GM12878 (cell line): ENCODE data around the gene DNAJC12. TPM values are rescaled to one million over a fixed set of nuclear protein-coding genes. Genes with fewer than 3 reads are reported as not detected.

Source experiments
- BCL11A ChIP-seq: IDR thresholded peaks from 2 replicates; pipeline ENCODE4 v1.6.1; 2011; ENCODE audit warnings: low read depth, low read length
- BHLHE40 ChIP-seq, 2 experiments: fragments of 450-650 bp in 1 of 2; IDR thresholded peaks; 2 replicates each; pipeline ENCODE4 v1.6.1; 2011 to 2017; ENCODE audit warnings: low read depth in 2 of 2, borderline replicate concordance in 1 of 2, improper control_type of control experiment in 1 of 2, low read length in 1 of 2, mild to moderate bottlenecking in 1 of 2
- CREM ChIP-seq: IDR thresholded peaks from 2 replicates; pipeline ENCODE4 v1.6.1; 2014; ENCODE audit warnings: antibody characterized with exemption, low read depth
- ESRRA ChIP-seq: IDR thresholded peaks from 2 replicates; pipeline ENCODE4 v1.6.1; 2012; ENCODE audit warnings: mild to moderate bottlenecking, low read length, improper control_type of control experiment
- ETV6 ChIP-seq, 2 experiments: fragments of 450-650 bp in 1 of 2; IDR thresholded peaks in 1 of 2; conservative IDR thresholded peaks in 1 of 2; 2 replicates each; pipeline ENCODE4 v1.6.1; 2014; ENCODE audit warnings: antibody characterized with exemption in 1 of 2, borderline replicate concordance in 1 of 2, low read depth in 1 of 2, mild to moderate bottlenecking in 1 of 2, moderate library complexity in 1 of 2
- IKZF1 ChIP-seq: fragments of 450-650 bp; conservative IDR thresholded peaks from 2 replicates; pipeline ENCODE4 v1.6.1; 2017; ENCODE audit warnings: antibody characterized with exemption, mild to moderate bottlenecking
- NFYA ChIP-seq: IDR thresholded peaks from 2 replicates; pipeline ENCODE4 v1.6.1; 2011; ENCODE audit warnings: low read depth, mild to moderate bottlenecking, low read length, improper control_type of control experiment, borderline replicate concordance
- PML ChIP-seq: IDR thresholded peaks from 2 replicates; pipeline ENCODE4 v1.6.1; 2012; ENCODE audit warnings: low read length, inconsistent platforms
- POLR2A ChIP-seq: IDR thresholded peaks from 2 replicates; pipeline ENCODE4 v1.6.1; 2011; ENCODE audit warnings: low read depth, mild to moderate bottlenecking, low read length
- RB1 ChIP-seq: fragments of 450-650 bp; formaldehyde crosslinking; IDR thresholded peaks from 2 replicates; pipeline ENCODE4 v1.6.1; 2017; ENCODE audit warnings: mild to moderate bottlenecking, borderline replicate concordance
- RELA ChIP-seq: fragments of 450-650 bp; IDR thresholded peaks from 2 replicates; pipeline ENCODE4 v1.8.0; 2014; ENCODE audit warnings: borderline replicate concordance; ENCODE audit not compliant: partially characterized antibody
- SMAD1 ChIP-seq: fragments of 450-650 bp; IDR thresholded peaks from 2 replicates; pipeline ENCODE4 v1.6.1; 2018; ENCODE audit warnings: mild to moderate bottlenecking, low read depth; ENCODE audit not compliant: partially characterized antibody
- SP1 ChIP-seq: IDR thresholded peaks from one replicate; pipeline ENCODE4 v1.6.1; 2011; ENCODE audit warnings: low read depth, low read length
- TBL1XR1 ChIP-seq: IDR thresholded peaks from 2 replicates; pipeline ENCODE4 v1.6.1; 2012; ENCODE audit warnings: low read depth, low read length, improper control_type of control experiment
- ZNF207 ChIP-seq: fragments of 450-650 bp; IDR thresholded peaks from 2 replicates; pipeline ENCODE4 v1.6.1; 2014; ENCODE audit warnings: antibody characterized with exemption, mild to moderate bottlenecking, borderline replicate concordance
- ZNF274 ChIP-seq: IDR thresholded peaks from one replicate; pipeline ENCODE4 v1.8.0; 2011; ENCODE audit not compliant: insufficient read length, insufficient read depth
- ZNF622 ChIP-seq: fragments of 450-650 bp; IDR thresholded peaks from 2 replicates; pipeline ENCODE4 v1.6.1; 2017; ENCODE audit warnings: mild to moderate bottlenecking, inconsistent platforms
- polyA plus RNA-seq, 11 experiments: library from polyadenylated mRNA; depleted of rRNA in 4 of 11; unstranded in 6 of 11; stranded (reverse) in 5 of 11; fragments of >200 nt; fragmentation: Nextera tagmentation in 4 of 11; fragmentation: Illumina TruSeq in 1 of 11; extraction: Ambion mirVana in 4 of 11; extraction: Trizol in 1 of 11; gene quantifications; 1 replicate in 1 of 11; 2 replicates in 10 of 11; pipeline versions ENCODE4 v1.2.1 to v1.2.3, GENCODE V29; 2011 to 2016; ENCODE audit warnings: inconsistent platforms in 2 of 11, missing spikeins in 2 of 11, low read depth in 1 of 11
- total RNA-seq, 4 experiments: library from RNA; depleted of rRNA in 3 of 4; stranded (reverse); fragments of >200 nt in 3 of 4; fragmentation: Illumina TruSeq in 1 of 4; extraction: Trizol in 1 of 4; gene quantifications; 2 replicates each; pipeline versions ENCODE4 v1.2.1 to v1.2.3, GENCODE V29; 2013 to 2021
- TF ChIP-seq, protein P1 (sequence below), 3 experiments: IDR thresholded peaks in 2 of 3; conservative IDR thresholded peaks in 1 of 3; 2 replicates each; pipeline ENCODE4 v1.5.1; 2011; ENCODE audit warnings: low read depth in 3 of 3, low read length in 3 of 3, mild to moderate bottlenecking in 3 of 3, control low read depth in 2 of 3, moderate library complexity in 2 of 3, inconsistent platforms in 1 of 3, mixed read lengths in 1 of 3; ENCODE audit not compliant: control insufficient read depth in 2 of 3, insufficient read depth in 1 of 3; ENCODE audit errors: extremely low read depth in 1 of 3
- TF ChIP-seq, protein P2 (sequence below): fragments of 450-650 bp; formaldehyde crosslinking; IDR thresholded peaks from 2 replicates; pipeline ENCODE4 v1.4.0; 2020; ENCODE audit warnings: mild to moderate bottlenecking, moderate library complexity
- TF ChIP-seq, protein P3 (sequence below): fragments of 450-650 bp; IDR thresholded peaks from 2 replicates; pipeline ENCODE4 v1.6.1; 2017; ENCODE audit warnings: borderline replicate concordance
- TF ChIP-seq, protein P4 (sequence below): fragments of 450-650 bp; IDR thresholded peaks from 2 replicates; pipeline ENCODE4 v1.6.1; 2018; ENCODE audit warnings: borderline replicate concordance, mild to moderate bottlenecking; ENCODE audit not compliant: partially characterized antibody

DNAJC12 gene
- total and polyA plus RNA-seq, 10 of the 15 experiments (the other 5 are each of a cell fraction or from before 2014, with no cell fraction given): 1.1 to 4.5 (median 3.0) TPM

DNA sequence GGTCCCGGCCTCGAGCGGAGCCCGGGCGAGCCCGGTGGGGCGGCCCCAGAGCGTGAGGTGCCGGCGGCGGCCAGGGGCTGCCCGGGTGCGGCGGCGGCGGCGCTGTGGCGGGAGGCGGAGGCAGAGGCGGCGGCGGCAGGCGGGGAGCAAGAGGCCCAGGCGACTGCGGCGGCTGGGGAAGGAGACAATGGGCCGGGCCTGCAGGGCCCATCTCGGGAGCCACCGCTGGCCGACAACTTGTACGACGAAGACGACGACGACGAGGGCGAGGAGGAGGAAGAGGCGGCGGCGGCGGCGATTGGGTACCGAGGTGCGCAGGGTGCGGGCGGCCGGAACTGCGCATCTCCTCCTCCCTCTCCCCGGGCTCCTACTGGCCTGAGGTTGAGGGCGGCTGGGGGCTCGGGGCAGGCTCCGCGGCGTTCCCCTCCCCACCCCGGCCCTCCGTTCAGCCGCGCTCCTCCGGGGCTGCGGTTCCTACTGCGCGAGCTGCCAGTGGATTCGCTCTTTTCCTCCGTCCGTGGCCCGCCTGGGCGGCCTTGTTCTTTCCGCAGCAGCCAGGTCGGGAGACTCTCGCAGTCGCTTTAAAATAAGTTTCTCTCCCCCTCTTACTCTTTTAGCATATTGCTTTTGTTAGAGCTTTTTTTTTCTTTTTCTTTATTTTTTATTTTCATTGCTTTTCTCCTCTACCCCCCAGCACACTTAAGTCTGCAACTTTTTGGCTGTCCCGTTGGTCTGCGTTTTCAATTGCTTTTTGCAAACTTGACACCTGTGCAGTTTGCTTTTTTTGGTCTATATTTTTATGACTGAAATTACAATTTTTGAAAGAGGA lies 47.1 kb upstream of the DNAJC12 start (continued):
- TF ChIP-seq, protein P1, sequence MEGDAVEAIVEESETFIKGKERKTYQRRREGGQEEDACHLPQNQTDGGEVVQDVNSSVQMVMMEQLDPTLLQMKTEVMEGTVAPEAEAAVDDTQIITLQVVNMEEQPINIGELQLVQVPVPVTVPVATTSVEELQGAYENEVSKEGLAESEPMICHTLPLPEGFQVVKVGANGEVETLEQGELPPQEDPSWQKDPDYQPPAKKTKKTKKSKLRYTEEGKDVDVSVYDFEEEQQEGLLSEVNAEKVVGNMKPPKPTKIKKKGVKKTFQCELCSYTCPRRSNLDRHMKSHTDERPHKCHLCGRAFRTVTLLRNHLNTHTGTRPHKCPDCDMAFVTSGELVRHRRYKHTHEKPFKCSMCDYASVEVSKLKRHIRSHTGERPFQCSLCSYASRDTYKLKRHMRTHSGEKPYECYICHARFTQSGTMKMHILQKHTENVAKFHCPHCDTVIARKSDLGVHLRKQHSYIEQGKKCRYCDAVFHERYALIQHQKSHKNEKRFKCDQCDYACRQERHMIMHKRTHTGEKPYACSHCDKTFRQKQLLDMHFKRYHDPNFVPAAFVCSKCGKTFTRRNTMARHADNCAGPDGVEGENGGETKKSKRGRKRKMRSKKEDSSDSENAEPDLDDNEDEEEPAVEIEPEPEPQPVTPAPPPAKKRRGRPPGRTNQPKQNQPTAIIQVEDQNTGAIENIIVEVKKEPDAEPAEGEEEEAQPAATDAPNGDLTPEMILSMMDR (IDR thresholded peaks at IDR 0.05 in 2 of 3, conservative IDR thresholded peaks at IDR 0.05 in 1 of 3; ENCODE audit: control insufficient read depth in 2 of 3, extremely low read depth in 1 of 3, insufficient read depth in 1 of 3, low read depth in 3 of 3, low read length in 3 of 3): no peak
- TF ChIP-seq IKZF1: peak; percentile 60
- no peak for TF ChIP-seq ZNF274
- no peak for TF ChIP-seq BCL11A
- TF ChIP-seq, protein P2, sequence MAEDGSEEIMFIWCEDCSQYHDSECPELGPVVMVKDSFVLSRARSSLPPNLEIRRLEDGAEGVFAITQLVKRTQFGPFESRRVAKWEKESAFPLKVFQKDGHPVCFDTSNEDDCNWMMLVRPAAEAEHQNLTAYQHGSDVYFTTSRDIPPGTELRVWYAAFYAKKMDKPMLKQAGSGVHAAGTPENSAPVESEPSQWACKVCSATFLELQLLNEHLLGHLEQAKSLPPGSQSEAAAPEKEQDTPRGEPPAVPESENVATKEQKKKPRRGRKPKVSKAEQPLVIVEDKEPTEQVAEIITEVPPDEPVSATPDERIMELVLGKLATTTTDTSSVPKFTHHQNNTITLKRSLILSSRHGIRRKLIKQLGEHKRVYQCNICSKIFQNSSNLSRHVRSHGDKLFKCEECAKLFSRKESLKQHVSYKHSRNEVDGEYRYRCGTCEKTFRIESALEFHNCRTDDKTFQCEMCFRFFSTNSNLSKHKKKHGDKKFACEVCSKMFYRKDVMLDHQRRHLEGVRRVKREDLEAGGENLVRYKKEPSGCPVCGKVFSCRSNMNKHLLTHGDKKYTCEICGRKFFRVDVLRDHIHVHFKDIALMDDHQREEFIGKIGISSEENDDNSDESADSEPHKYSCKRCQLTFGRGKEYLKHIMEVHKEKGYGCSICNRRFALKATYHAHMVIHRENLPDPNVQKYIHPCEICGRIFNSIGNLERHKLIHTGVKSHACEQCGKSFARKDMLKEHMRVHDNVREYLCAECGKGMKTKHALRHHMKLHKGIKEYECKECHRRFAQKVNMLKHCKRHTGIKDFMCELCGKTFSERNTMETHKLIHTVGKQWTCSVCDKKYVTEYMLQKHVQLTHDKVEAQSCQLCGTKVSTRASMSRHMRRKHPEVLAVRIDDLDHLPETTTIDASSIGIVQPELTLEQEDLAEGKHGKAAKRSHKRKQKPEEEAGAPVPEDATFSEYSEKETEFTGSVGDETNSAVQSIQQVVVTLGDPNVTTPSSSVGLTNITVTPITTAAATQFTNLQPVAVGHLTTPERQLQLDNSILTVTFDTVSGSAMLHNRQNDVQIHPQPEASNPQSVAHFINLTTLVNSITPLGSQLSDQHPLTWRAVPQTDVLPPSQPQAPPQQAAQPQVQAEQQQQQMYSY (CRISPR knock-in tag): no peak
- no peak for TF ChIP-seq NFYA
- TF ChIP-seq RB1: peak; percentile 72; the same call in 1 of the 2 replicates
- TF ChIP-seq ZNF622: no peak
- no peak for TF ChIP-seq ETV6 (conservative IDR thresholded peaks at IDR 0.05 in 1 of 2, IDR thresholded peaks at IDR 0.05 in 1 of 2; ENCODE audit: borderline replicate concordance in 1 of 2, low read depth in 1 of 2)
- TF ChIP-seq, protein P3, sequence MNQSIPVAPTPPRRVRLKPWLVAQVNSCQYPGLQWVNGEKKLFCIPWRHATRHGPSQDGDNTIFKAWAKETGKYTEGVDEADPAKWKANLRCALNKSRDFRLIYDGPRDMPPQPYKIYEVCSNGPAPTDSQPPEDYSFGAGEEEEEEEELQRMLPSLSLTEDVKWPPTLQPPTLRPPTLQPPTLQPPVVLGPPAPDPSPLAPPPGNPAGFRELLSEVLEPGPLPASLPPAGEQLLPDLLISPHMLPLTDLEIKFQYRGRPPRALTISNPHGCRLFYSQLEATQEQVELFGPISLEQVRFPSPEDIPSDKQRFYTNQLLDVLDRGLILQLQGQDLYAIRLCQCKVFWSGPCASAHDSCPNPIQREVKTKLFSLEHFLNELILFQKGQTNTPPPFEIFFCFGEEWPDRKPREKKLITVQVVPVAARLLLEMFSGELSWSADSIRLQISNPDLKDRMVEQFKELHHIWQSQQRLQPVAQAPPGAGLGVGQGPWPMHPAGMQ: no peak
- TF ChIP-seq ESRRA: no peak
- TF ChIP-seq RELA: peak; percentile 8
- no peak for TF ChIP-seq TBL1XR1
- TF ChIP-seq PML: no peak
- no peak for TF ChIP-seq SP1
- TF ChIP-seq SMAD1: no peak
- no peak for TF ChIP-seq ZNF207
- peak; percentile 42 for TF ChIP-seq CREM
- TF ChIP-seq BHLHE40 (IDR thresholded peaks at IDR 0.05; ENCODE audit: borderline replicate concordance in 1 of 2, low read depth in 2 of 2, low read length in 1 of 2): no peak
- TF ChIP-seq POLR2A: peak; percentile 71
- TF ChIP-seq, protein P4, sequence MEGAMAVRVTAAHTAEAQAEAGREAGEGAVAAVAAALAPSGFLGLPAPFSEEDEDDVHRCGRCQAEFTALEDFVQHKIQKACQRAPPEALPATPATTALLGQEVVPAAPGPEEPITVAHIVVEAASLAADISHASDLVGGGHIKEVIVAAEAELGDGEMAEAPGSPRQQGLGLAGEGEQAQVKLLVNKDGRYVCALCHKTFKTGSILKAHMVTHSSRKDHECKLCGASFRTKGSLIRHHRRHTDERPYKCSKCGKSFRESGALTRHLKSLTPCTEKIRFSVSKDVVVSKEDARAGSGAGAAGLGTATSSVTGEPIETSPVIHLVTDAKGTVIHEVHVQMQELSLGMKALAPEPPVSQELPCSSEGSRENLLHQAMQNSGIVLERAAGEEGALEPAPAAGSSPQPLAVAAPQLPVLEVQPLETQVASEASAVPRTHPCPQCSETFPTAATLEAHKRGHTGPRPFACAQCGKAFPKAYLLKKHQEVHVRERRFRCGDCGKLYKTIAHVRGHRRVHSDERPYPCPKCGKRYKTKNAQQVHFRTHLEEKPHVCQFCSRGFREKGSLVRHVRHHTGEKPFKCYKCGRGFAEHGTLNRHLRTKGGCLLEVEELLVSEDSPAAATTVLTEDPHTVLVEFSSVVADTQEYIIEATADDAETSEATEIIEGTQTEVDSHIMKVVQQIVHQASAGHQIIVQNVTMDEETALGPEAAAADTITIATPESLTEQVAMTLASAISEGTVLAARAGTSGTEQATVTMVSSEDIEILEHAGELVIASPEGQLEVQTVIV: no peak
